HepG2 (cell line): ENCODE measurements around the gene EMILIN1. TPM values are rescaled to one million over a fixed set of nuclear protein-coding genes. Genes with fewer than 3 reads are reported as not detected.

Source experiments
- BORCS8-MEF2B ChIP-seq: sonication (generic); formaldehyde crosslinking; IDR thresholded peaks from 2 replicates; pipeline ENCODE4 v1.8.0; 2022; ENCODE audit warnings: mild to moderate bottlenecking, missing genetic modification reagents
- ELF3 ChIP-seq: IDR thresholded peaks from 2 replicates; pipeline ENCODE4 v1.6.1; 2016; ENCODE audit warnings: missing genetic modification reagents, missing compliant biosample characterization
- FOXP1 ChIP-seq, 2 experiments: fragments of 450-650 bp in 1 of 2; IDR thresholded peaks; 2 replicates each; pipeline ENCODE4 v1.6.1; 2017 to 2018; ENCODE audit warnings: antibody characterized with exemption in 1 of 2
- GABPB1 ChIP-seq: IDR thresholded peaks from 2 replicates; pipeline ENCODE4 v1.6.1; 2016; ENCODE audit warnings: mild to moderate bottlenecking, missing genetic modification reagents, moderate library complexity, missing compliant biosample characterization
- JUN ChIP-seq: sonication (generic); formaldehyde crosslinking; IDR thresholded peaks from 2 replicates; pipeline ENCODE4 v1.4.0; 2020; ENCODE audit warnings: mild to moderate bottlenecking, missing genetic modification reagents
- NFE2L2 ChIP-seq: fragments of 150-350 bp; IDR thresholded peaks from 2 replicates; pipeline ENCODE4 v1.6.1; 2014; ENCODE audit warnings: low read length
- PHF8 ChIP-seq: sonication (generic); formaldehyde crosslinking; IDR thresholded peaks from 2 replicates; pipeline ENCODE4 v1.5.0; 2020; ENCODE audit warnings: missing genetic modification reagents
- SALL2 ChIP-seq: sonication (generic); formaldehyde crosslinking; IDR thresholded peaks from 2 replicates; pipeline ENCODE4 v1.8.1; 2023; ENCODE audit warnings: mild to moderate bottlenecking, missing genetic modification reagents, inconsistent platforms
- SP2 ChIP-seq: sonication (generic); formaldehyde crosslinking; IDR thresholded peaks from 2 replicates; pipeline ENCODE4 v1.5.1; 2020; ENCODE audit warnings: mild to moderate bottlenecking, missing genetic modification reagents
- STAG1 ChIP-seq: sonication (generic); formaldehyde crosslinking; IDR thresholded peaks from 2 replicates; pipeline ENCODE4 v1.4.0; 2020; ENCODE audit warnings: missing genetic modification reagents
- TBP ChIP-seq: sonication (generic); formaldehyde crosslinking; IDR thresholded peaks from 2 replicates; pipeline ENCODE4 v1.5.0; 2020; ENCODE audit warnings: missing genetic modification reagents
- THAP11 ChIP-seq: IDR thresholded peaks from 2 replicates; pipeline ENCODE4 v1.6.1; 2016; ENCODE audit warnings: missing biosample characterization, missing genetic modification reagents
- XRCC5 ChIP-seq: fragments of 200-400 bp; formaldehyde crosslinking; optimal IDR thresholded peaks from 2 replicates; pipeline ENCODE3; 2017; ENCODE audit warnings: mild to moderate bottlenecking, low read length
- ZNF773 ChIP-seq: sonication (generic); formaldehyde crosslinking; IDR thresholded peaks from 2 replicates; pipeline ENCODE4 v1.4.0; 2020; ENCODE audit warnings: missing genetic modification reagents, borderline replicate concordance
- polyA plus RNA-seq, 8 experiments: library from polyadenylated mRNA; depleted of rRNA in 3 of 8; stranded (reverse) in 7 of 8; unstranded in 1 of 8; fragments of >200 nt; fragmentation: Illumina TruSeq in 4 of 8; extraction: Trizol in 4 of 8; gene quantifications; 2 replicates each; pipeline versions ENCODE4 v1.2.1 to v1.2.3, GENCODE V29; 2011 to 2016; ENCODE audit warnings: low read depth in 4 of 8, missing spikeins in 1 of 8, mixed read lengths in 1 of 8; ENCODE audit not compliant: insufficient read depth in 1 of 8
- total RNA-seq, 5 experiments: library from RNA; depleted of rRNA; stranded (reverse); fragments of >200 nt; fragmentation: Illumina TruSeq; extraction: Trizol; gene quantifications; 2 replicates each; pipeline ENCODE4 v1.2.3, GENCODE V29; 2016; ENCODE audit warnings: low read depth in 1 of 5
- TF ChIP-seq, protein P1 (sequence below): sonication (generic); formaldehyde crosslinking; IDR thresholded peaks from 2 replicates; pipeline ENCODE4 v1.4.0; 2020; ENCODE audit warnings: missing genetic modification reagents
- TF ChIP-seq, protein P2 (sequence below): sonication (generic); formaldehyde crosslinking; IDR thresholded peaks from 2 replicates; pipeline ENCODE4 v1.8.0; 2022; ENCODE audit warnings: missing genetic modification reagents, mild to moderate bottlenecking, inconsistent platforms, borderline replicate concordance
- TF ChIP-seq, protein P3 (sequence below): sonication (generic); formaldehyde crosslinking; conservative IDR thresholded peaks from 2 replicates; pipeline ENCODE4 v1.8.0; 2022; ENCODE audit warnings: mild to moderate bottlenecking, moderate library complexity, missing genetic modification reagents
- TF ChIP-seq, protein P4 (sequence below): sonication (generic); formaldehyde crosslinking; IDR thresholded peaks from 2 replicates; pipeline ENCODE4 v1.4.0; 2020; ENCODE audit warnings: missing genetic modification reagents, borderline replicate concordance

EMILIN1 gene
- total and polyA plus RNA-seq, 2 of the 13 experiments (the other 11 are each of a cell fraction or from before 2014, with no cell fraction given), result 8.1 to 9.7 TPM

DNA sequence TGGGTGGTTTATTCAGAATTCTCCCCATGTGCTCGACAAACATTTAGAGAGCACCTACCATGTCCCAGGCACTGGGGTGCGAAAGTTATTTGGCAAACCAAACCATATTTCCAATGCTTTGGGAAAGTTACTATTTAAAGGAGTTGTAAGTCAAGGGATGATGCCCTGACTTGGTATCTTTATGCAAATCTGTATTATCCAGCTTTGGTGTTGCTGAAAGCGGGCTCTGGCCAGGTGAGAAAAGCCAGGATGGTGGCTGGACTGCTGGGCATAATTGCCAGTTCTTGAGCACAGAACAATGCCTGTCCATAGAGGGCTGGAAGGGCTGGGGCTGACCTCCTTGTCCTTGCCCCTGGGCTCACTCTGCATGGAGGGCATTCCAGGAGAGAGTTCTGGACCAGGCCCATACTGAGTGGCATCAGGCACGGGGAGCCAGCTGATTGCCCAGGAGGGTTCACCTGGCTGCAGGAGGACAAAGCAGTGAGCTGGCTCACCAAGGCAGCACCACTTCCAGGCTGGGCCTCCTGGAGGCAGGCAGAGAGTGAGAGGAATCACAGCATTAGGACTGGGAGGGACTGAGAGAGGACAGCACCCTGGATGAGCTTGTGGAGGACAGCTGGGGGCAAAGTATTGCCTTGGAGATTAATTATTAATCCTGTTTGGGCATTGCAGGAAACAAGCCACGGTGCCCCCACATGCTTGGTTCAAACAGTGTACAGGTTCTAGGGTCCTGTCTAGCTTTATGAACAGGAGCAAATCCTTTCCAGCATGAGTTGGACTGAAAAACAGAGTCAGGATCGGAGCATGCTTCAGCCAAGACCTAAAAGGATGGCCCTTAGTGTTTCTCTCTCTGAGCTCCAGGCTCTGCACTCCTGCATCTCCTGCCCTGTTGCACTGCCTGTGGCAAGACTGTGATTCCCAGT, 15.3 kb downstream of the EMILIN1 start (continued):
- TF ChIP-seq, protein P1, sequence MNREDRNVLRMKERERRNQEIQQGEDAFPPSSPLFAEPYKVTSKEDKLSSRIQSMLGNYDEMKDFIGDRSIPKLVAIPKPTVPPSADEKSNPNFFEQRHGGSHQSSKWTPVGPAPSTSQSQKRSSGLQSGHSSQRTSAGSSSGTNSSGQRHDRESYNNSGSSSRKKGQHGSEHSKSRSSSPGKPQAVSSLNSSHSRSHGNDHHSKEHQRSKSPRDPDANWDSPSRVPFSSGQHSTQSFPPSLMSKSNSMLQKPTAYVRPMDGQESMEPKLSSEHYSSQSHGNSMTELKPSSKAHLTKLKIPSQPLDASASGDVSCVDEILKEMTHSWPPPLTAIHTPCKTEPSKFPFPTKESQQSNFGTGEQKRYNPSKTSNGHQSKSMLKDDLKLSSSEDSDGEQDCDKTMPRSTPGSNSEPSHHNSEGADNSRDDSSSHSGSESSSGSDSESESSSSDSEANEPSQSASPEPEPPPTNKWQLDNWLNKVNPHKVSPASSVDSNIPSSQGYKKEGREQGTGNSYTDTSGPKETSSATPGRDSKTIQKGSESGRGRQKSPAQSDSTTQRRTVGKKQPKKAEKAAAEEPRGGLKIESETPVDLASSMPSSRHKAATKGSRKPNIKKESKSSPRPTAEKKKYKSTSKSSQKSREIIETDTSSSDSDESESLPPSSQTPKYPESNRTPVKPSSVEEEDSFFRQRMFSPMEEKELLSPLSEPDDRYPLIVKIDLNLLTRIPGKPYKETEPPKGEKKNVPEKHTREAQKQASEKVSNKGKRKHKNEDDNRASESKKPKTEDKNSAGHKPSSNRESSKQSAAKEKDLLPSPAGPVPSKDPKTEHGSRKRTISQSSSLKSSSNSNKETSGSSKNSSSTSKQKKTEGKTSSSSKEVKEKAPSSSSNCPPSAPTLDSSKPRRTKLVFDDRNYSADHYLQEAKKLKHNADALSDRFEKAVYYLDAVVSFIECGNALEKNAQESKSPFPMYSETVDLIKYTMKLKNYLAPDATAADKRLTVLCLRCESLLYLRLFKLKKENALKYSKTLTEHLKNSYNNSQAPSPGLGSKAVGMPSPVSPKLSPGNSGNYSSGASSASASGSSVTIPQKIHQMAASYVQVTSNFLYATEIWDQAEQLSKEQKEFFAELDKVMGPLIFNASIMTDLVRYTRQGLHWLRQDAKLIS (CRISPR knock-in tag), result peak; percentile 83; the same call in 1 of the 2 replicates
- TF ChIP-seq NFE2L2 (no peak), THAP11 (CRISPR knock-in tag) (peak; percentile 86), SP2 (no peak), ZNF773 (no peak), JUN (CRISPR knock-in tag) (peak; percentile 76), ELF3 (CRISPR knock-in tag) (peak; percentile 85), GABPB1 (CRISPR knock-in tag) (peak; percentile 40; the same call in 1 of the 2 replicates), XRCC5 (peak; percentile 55), SALL2 (CRISPR knock-in tag) (peak; percentile 40; the same call in 1 of the 2 replicates), FOXP1 (IDR thresholded peaks at IDR 0.05) (no peak), FOXP1 (CRISPR knock-in tag; IDR thresholded peaks at IDR 0.05) (peak; percentile 89), PHF8 (CRISPR knock-in tag) (peak; percentile 55), STAG1 (peak; percentile 32; the same call in 1 of the 2 replicates), TBP (CRISPR knock-in tag) (0 out of 2 replicates have a peak, but pooled peaks have one; percentile 22), BORCS8-MEF2B (CRISPR knock-in tag) (0 out of 2 replicates have a peak, but pooled peaks have one; percentile 7)
- TF ChIP-seq, protein P2, sequence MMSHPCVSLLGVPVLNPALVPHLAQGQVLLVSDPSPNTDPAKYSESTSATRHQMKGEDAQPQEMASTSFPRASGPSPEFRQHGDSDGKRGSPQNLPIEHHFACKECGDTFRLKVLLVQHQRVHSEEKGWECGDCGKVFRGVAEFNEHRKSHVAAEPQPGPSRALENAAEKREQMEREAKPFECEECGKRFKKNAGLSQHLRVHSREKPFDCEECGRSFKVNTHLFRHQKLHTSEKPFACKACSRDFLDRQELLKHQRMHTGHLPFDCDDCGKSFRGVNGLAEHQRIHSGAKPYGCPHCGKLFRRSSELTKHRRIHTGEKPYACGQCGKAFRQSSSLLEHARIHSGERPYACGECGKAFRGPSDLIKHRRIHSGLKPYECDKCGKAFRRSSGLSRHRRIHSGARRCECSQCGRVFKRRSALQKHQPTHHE (CRISPR knock-in tag), result 0 out of 2 replicates have a peak, but pooled peaks have one; percentile 9
- TF ChIP-seq, protein P3, sequence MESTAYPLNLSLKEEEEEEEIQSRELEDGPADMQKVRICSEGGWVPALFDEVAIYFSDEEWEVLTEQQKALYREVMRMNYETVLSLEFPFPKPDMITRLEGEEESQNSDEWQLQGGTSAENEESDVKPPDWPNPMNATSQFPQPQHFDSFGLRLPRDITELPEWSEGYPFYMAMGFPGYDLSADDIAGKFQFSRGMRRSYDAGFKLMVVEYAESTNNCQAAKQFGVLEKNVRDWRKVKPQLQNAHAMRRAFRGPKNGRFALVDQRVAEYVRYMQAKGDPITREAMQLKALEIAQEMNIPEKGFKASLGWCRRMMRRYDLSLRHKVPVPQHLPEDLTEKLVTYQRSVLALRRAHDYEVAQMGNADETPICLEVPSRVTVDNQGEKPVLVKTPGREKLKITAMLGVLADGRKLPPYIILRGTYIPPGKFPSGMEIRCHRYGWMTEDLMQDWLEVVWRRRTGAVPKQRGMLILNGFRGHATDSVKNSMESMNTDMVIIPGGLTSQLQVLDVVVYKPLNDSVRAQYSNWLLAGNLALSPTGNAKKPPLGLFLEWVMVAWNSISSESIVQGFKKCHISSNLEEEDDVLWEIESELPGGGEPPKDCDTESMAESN (CRISPR knock-in tag), result peak; percentile 3; the same call in 1 of the 2 replicates
- TF ChIP-seq, protein P4, sequence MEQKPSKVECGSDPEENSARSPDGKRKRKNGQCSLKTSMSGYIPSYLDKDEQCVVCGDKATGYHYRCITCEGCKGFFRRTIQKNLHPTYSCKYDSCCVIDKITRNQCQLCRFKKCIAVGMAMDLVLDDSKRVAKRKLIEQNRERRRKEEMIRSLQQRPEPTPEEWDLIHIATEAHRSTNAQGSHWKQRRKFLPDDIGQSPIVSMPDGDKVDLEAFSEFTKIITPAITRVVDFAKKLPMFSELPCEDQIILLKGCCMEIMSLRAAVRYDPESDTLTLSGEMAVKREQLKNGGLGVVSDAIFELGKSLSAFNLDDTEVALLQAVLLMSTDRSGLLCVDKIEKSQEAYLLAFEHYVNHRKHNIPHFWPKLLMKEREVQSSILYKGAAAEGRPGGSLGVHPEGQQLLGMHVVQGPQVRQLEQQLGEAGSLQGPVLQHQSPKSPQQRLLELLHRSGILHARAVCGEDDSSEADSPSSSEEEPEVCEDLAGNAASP (CRISPR knock-in tag), result peak; percentile 84
